Osteoblast (primary cell): Measurements from ENCODE around the gene CYP2J2. TPM values are rescaled to one million over a fixed set of nuclear protein-coding genes. Genes with fewer than 3 reads are reported as not detected.

Experiments
- DNase-seq: peaks from one replicate; pipeline ENCODE4 v3.0.0; 2011; ENCODE audit warnings: low spot score, mixed read lengths; ENCODE audit not compliant: insufficient read length; ENCODE audit errors: missing footprints
- H2AFZ ChIP-seq: 2 replicates; pipeline ENCODE4 v1.6.0; 2011; ENCODE audit warnings: mild to moderate bottlenecking, low read length
- H3K27ac ChIP-seq: 2 replicates; pipeline ENCODE4 v1.5.1; 2011; ENCODE audit warnings: mild to moderate bottlenecking, low read depth, low read length, moderate library complexity
- H3K27me3 ChIP-seq: 2 replicates; pipeline ENCODE4 v1.6.0; 2012; ENCODE audit warnings: mild to moderate bottlenecking, control low read depth, inconsistent platforms, low read length, moderate library complexity; ENCODE audit not compliant: insufficient read depth
- H3K36me3 ChIP-seq: 2 replicates; pipeline ENCODE4 v1.5.1; 2011; ENCODE audit warnings: mild to moderate bottlenecking, low read length, control low read depth, moderate library complexity; ENCODE audit not compliant: insufficient read depth
- H3K4me1 ChIP-seq: 2 replicates; pipeline ENCODE4 v1.5.1; 2011; ENCODE audit warnings: mild to moderate bottlenecking, low read length, control low read depth, moderate library complexity; ENCODE audit not compliant: insufficient read depth
- H3K4me2 ChIP-seq: 2 replicates; pipeline ENCODE4 v1.6.0; 2011; ENCODE audit warnings: mild to moderate bottlenecking, low read length; ENCODE audit not compliant: insufficient read depth
- H3K4me3 ChIP-seq: fragments of 200-600 bp; sonication (generic); 3 replicates; pipeline ENCODE4 v1.5.1; 2012; ENCODE audit warnings: mild to moderate bottlenecking, low read length, inconsistent platforms; ENCODE audit not compliant: insufficient read depth
- H3K79me2 ChIP-seq: 2 replicates; pipeline ENCODE4 v1.6.0; 2012; ENCODE audit warnings: mild to moderate bottlenecking, low read length, control low read depth, inconsistent platforms; ENCODE audit not compliant: insufficient read depth
- H3K9me3 ChIP-seq: 2 replicates; pipeline ENCODE4 v1.5.1; 2011; ENCODE audit warnings: low read depth, low read length, control low read depth
- H4K20me1 ChIP-seq: 2 replicates; pipeline ENCODE4 v1.6.0; 2012; ENCODE audit warnings: mild to moderate bottlenecking, low read length, control low read depth; ENCODE audit not compliant: insufficient read depth
- CTCF ChIP-seq: IDR thresholded peaks from 2 replicates; pipeline ENCODE4 v1.5.1; 2011; ENCODE audit warnings: mild to moderate bottlenecking, low read depth, low read length, moderate library complexity; ENCODE audit errors: extremely low read depth
- total RNA-seq: library from RNA; depleted of rRNA; stranded (reverse); fragments of >200 nt; gene quantifications from 2 replicates; pipeline ENCODE4 v1.2.3, GENCODE V29; 2012

Gene CYP2J2
- total RNA-seq, 1 donor = not detected

DNA sequence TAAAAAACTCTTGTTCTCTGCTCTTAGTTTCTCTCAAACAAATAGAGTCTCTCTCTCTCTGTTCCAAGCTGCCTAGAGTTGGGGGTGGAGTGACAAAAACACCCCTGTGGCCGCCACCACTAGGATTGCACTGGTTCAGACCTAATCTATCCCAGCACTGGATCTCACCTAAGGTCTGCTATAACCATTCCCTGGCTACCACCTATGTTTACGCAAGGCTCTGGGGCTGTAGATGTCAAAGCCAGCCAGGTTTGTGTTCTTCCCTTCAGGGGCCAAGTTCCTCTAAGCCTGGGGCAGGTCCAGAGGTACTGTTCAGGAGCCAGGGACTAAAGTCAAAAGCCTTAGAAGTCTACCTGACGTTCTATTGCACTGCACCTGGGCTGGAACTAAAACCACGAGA, 12.8 kb upstream of the CYP2J2 start:
- H3K79me2 ChIP-seq = no peaks in the 10 kb centered on the region
- no peak overlapping the region for H3K4me3 ChIP-seq
- H4K20me1 ChIP-seq = no peaks in the 10 kb centered on the region
- no peaks in the 10 kb centered on the region for H3K36me3 ChIP-seq
- no peak overlapping the region for H3K4me2 ChIP-seq
- no peaks in the 10 kb centered on the region for H3K4me1 ChIP-seq
- no peak for TF ChIP-seq CTCF
- H2AFZ ChIP-seq = no peak overlapping the region
- H3K27me3 ChIP-seq = no peaks in the 10 kb centered on the region
- no peaks in the 10 kb centered on the region for H3K9me3 ChIP-seq
- H3K27ac ChIP-seq = no peak overlapping the region
- DNase-seq = no peak

DNA sequence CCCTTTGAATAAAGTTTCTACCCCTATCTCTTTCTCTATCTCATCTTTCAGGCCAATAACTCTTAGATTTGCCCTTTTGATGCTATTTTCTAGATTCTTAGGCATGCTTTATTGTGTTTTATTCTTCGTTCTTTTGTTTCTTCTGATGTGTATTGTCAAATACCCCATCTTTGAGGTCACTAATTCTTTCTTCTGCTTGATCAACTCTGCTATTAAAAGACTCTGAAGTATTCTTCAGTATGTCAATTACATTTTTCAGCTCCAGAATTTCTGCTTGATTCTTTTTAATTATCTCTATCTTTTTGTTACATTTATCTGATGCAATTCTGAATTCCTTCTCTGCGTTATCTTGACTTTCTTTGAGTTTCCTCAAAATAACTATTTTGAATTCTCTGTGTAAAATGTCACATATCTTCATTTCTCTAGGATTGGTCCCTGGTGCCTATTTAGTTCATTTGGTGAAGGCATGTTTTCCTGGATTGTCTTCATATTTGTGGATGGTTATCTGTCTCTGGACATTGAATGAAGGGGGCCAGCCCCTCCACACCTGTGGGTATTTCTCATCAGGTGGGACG, 11.2 kb upstream of the CYP2J2 start:
- DNase-seq = no peak
- TF ChIP-seq CTCF = no peak

DNA sequence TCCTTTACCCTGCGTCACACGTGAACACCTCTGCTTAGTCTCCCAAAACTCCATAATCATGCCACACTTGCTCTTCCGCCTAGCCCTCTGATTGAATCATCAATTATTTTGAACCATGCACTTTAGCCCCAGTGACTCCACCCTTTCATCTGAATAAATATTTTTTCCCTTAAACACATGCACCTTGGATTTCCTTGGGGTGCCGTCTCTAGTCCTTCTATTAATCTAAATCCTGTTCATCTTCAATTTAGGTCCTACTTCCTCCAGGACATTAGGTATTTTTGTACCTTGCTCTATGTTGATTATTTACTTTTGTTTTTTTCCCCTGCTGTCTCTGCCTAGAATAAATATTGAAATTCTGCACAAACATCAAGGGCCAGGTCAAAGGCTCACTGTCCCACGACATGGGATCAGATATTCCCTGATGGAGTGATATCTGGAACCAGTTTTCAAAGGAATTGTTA, 9.8 kb upstream of the CYP2J2 start:
- H3K79me2 ChIP-seq = no peaks in the 10 kb centered on the region
- H3K4me1 ChIP-seq = no peaks in the 10 kb centered on the region
- no peaks in the 10 kb centered on the region for H3K9me3 ChIP-seq
- no peak overlapping the region for H2AFZ ChIP-seq
- no peaks in the 10 kb centered on the region for H3K36me3 ChIP-seq
- no peak overlapping the region for H3K27ac ChIP-seq
- no peaks in the 10 kb centered on the region for H4K20me1 ChIP-seq
- no peak for TF ChIP-seq CTCF
- no peak for DNase-seq
- no peak overlapping the region for H3K4me3 ChIP-seq
- peaks cover 2% of the 10 kb centered on the region for H3K27me3 ChIP-seq
- H3K4me2 ChIP-seq = no peak overlapping the region

More for the DNA sequence above, 11.2 kb upstream of the CYP2J2 start:
- H3K27me3 ChIP-seq = peaks cover 2% of the 10 kb centered on the region
- H4K20me1 ChIP-seq = no peaks in the 10 kb centered on the region
- H3K4me1 ChIP-seq = no peaks in the 10 kb centered on the region
- H3K79me2 ChIP-seq = no peaks in the 10 kb centered on the region
- H3K36me3 ChIP-seq = no peaks in the 10 kb centered on the region
- no peak overlapping the region for H2AFZ ChIP-seq
- no peak overlapping the region for H3K27ac ChIP-seq
- H3K9me3 ChIP-seq = no peaks in the 10 kb centered on the region
- no peak overlapping the region for H3K4me3 ChIP-seq
- no peak overlapping the region for H3K4me2 ChIP-seq

DNA sequence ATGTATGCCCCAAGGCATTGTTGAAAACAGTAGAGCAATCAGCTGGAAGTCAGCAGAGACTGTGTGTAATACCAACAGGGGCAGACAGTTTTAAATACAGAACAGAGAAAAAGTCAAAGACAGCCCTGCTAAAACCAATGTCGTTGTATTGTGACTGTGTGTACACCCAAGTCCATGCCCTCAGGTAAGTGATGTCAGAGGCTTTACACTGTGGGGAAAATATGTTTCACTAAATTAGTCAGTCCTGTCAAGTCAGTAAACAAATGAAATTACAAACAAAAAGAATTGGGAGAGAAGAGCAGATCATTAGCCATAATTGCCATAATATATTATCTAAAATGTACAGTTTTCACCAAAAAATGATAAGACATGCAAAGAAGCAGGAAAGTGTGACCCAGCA, 2.4 kb upstream of the CYP2J2 start:
- Histone ChIP-seq H3K79me2 (no peaks in the 10 kb centered on the region), H4K20me1 (no peaks in the 10 kb centered on the region), H3K4me1 (peaks cover 3% of the 10 kb centered on the region), H3K27ac (no peak overlapping the region), H2AFZ (no peak overlapping the region), H3K27me3 (peaks cover 29% of the 10 kb centered on the region), H3K4me3 (no peak overlapping the region), H3K36me3 (no peaks in the 10 kb centered on the region), H3K4me2 (no peak overlapping the region), H3K9me3 (peaks cover 5% of the 10 kb centered on the region)
- no peak for DNase-seq
- TF ChIP-seq CTCF = no peak
